Panc1 (cell line): ENCODE measurements around the gene MYO1H.
"Not testable (repeated sequence)": the region's sequence is repeated elsewhere in the genome, so short reads cannot be mapped to it uniquely, and the experiment has no call there.

Experiments
- REST ChIP-seq, 2 experiments: IDR thresholded peaks; 2 replicates each; pipeline ENCODE4 v1.6.1; 2011 to 2012; ENCODE audit warnings: low read depth in 2 of 2, control low read depth in 1 of 2, low read length in 1 of 2, mild to moderate bottlenecking in 1 of 2, moderate library complexity in 1 of 2; ENCODE audit not compliant: insufficient read depth in 1 of 2
- TF ChIP-seq, protein P1 (sequence below): fragments of 450-650 bp; IDR thresholded peaks from 2 replicates; pipeline ENCODE4 v1.5.1; 2017; ENCODE audit warnings: mild to moderate bottlenecking

- TF ChIP-seq, protein P1, sequence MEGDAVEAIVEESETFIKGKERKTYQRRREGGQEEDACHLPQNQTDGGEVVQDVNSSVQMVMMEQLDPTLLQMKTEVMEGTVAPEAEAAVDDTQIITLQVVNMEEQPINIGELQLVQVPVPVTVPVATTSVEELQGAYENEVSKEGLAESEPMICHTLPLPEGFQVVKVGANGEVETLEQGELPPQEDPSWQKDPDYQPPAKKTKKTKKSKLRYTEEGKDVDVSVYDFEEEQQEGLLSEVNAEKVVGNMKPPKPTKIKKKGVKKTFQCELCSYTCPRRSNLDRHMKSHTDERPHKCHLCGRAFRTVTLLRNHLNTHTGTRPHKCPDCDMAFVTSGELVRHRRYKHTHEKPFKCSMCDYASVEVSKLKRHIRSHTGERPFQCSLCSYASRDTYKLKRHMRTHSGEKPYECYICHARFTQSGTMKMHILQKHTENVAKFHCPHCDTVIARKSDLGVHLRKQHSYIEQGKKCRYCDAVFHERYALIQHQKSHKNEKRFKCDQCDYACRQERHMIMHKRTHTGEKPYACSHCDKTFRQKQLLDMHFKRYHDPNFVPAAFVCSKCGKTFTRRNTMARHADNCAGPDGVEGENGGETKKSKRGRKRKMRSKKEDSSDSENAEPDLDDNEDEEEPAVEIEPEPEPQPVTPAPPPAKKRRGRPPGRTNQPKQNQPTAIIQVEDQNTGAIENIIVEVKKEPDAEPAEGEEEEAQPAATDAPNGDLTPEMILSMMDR: not testable (repeated sequence)
- TF ChIP-seq REST (IDR thresholded peaks at IDR 0.05; ENCODE audit: insufficient read depth in 1 of 2, low read depth in 2 of 2, low read length in 1 of 2): not testable (repeated sequence)
These were observed 92.3 kb downstream of the MYO1H start for GRCh38 chr12:109439951-109440350.
